RWPE2 (cell line): ENCODE results near the gene NEUROD2.

Experiments
- ATAC-seq: fragments of 200-7000 bp; cut with Tn5 transposase; 3 replicates; pipeline ENCODE4 v1.9.1; 2021; ENCODE audit warnings: low read depth
- DNase-seq: peaks from one replicate; pipeline ENCODE4 v3.0.0-alpha.2; 2020; ENCODE audit warnings: low spot score
- H3K27ac ChIP-seq: fragments of 450-650 bp; 2 replicates; pipeline ENCODE4 v1.5.1; 2017; ENCODE audit warnings: mild to moderate bottlenecking; ENCODE audit not compliant: poor library complexity, severe bottlenecking
- H3K27me3 ChIP-seq: fragments of 250-450 bp; sonication (Bioruptor Pico); 2 replicates; pipeline ENCODE4 v1.5.1; 2021; ENCODE audit warnings: mild to moderate bottlenecking, moderate library complexity; ENCODE audit not compliant: insufficient read depth, poor library complexity, severe bottlenecking
- H3K36me3 ChIP-seq: fragments of 250-450 bp; sonication (Bioruptor Pico); 2 replicates; pipeline ENCODE4 v1.5.1; 2020; ENCODE audit warnings: low read depth, mild to moderate bottlenecking, moderate library complexity
- H3K4me1 ChIP-seq: fragments of 250-450 bp; sonication (Bioruptor Pico); 2 replicates; pipeline ENCODE4 v1.5.1; 2021; ENCODE audit warnings: mild to moderate bottlenecking, moderate library complexity; ENCODE audit not compliant: insufficient read depth, poor library complexity, severe bottlenecking
- H3K4me3 ChIP-seq: fragments of 250-450 bp; sonication (Bioruptor Pico); 2 replicates; pipeline ENCODE4 v1.5.1; 2021; ENCODE audit warnings: mild to moderate bottlenecking, moderate library complexity; ENCODE audit not compliant: severe bottlenecking
- H3K9me3 ChIP-seq: fragments of 250-450 bp; sonication (Bioruptor Pico); 2 replicates; pipeline ENCODE4 v1.5.1; 2021; ENCODE audit warnings: mild to moderate bottlenecking, moderate library complexity; ENCODE audit not compliant: severe bottlenecking
- CTCF ChIP-seq: fragments of 450-650 bp; IDR thresholded peaks from one replicate; pipeline ENCODE4 v1.5.1; 2017; ENCODE audit warnings: mild to moderate bottlenecking, moderate library complexity; ENCODE audit not compliant: poor library complexity, severe bottlenecking

Gene NEUROD2

DNA sequence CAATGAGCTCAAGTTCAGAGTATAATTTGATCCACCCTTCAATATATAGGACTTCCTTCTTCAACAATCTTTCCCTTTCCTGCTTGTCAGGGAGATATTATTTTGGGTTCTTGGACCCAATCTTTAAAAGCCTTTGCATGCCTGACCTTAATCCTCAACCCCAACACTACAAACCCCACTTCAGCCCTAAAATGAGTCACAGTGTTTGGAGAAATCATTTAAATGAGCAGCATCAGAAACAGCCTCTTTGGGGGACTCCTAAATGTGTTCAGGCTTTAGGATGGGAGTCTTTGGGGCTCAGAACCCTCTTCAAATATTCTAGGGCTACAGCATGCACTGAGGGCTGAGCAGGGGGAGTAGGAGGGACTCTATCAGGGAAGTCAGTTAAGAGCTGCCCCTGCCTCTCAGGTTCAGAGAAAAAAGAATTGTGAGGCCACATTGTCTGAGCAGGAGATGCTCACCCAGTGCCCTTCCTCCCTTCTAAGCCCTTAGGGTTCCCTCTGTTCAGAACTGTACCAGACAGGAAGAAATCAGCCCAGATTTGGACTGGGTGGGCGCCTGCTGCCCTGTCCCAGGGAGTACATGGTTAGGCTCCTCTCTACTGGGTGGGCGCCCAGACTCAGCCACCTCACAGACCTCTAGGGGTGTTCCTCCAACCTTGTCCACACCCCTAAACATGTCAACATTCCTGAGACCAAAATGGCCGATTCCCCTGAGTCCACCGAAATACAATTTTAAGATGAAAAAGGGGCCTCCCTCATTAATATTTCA, 5.0 kb downstream of the NEUROD2 start:
- TF ChIP-seq CTCF = no peak
- DNase-seq = no peak
- no peak for ATAC-seq
- Histone ChIP-seq H3K4me3 (no peak overlapping the region), H3K27ac (no peak overlapping the region), H3K9me3 (no peaks in the 10 kb centered on the region), H3K36me3 (no peaks in the 10 kb centered on the region), H3K27me3 (peaks cover 100% of the 10 kb centered on the region), H3K4me1 (peaks cover 7% of the 10 kb centered on the region)

DNA sequence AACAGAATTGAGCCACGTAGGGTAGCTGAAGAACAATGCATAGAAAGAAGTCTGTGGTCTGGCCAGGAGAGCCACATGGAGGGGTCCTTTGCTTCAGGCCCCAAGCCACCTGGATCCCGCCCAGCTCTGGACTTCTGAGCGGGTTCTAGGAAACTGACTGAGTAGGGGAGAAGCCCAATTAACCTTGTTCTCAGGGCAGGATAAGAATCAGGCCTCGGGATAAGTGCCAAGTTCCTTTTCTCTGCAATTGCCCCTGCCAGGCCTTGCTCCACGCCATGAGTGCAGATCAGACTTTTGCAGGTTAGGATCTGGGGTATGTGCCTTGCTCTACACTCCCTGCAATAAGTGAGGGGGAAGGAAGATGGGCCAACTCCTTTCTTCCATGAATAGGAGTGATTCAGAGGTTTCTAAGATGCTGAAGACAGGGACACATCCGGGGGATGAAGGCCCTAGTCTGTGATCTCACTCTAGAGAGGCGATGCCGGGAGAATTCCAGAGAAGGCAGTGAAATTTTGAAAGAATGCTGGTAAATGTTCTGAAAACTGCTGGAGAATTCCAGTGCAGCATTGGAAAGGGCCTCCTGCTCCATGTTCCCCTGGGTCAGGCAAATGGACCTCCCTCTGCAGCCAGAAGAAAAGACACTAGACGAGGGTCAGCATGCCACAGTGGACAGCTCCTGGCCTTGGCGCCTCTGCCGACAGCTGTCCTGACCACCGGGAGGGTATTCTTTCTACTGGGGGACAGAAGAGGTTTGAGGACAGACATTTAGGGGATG, 5.8 kb downstream of the NEUROD2 start:
- H3K4me1 ChIP-seq = peaks cover 7% of the 10 kb centered on the region
- ATAC-seq (no peak), DNase-seq (no peak)
- TF ChIP-seq CTCF = no peak
- no peak overlapping the region for H3K4me3 ChIP-seq
- no peak overlapping the region for H3K27ac ChIP-seq
- H3K36me3 ChIP-seq = no peaks in the 10 kb centered on the region
- H3K9me3 ChIP-seq = no peaks in the 10 kb centered on the region
- peaks cover 100% of the 10 kb centered on the region for H3K27me3 ChIP-seq

GRCh38 chr17:39600997-39601597, 6.6 kb downstream of the NEUROD2 start:
- Histone ChIP-seq H3K4me3 (no peak overlapping the region), H3K9me3 (no peaks in the 10 kb centered on the region), H3K27ac (no peak overlapping the region), H3K36me3 (no peaks in the 10 kb centered on the region), H3K27me3 (peaks cover 100% of the 10 kb centered on the region), H3K4me1 (peaks cover 7% of the 10 kb centered on the region)
- TF ChIP-seq CTCF = no peak
- ATAC-seq (no peak), DNase-seq (no peak)

- peaks cover 7% of the 10 kb centered on the region for H3K4me1 ChIP-seq
- no peak overlapping the region for H3K27ac ChIP-seq
- H3K36me3 ChIP-seq = no peaks in the 10 kb centered on the region
- no peak for TF ChIP-seq CTCF
- DNase-seq = no peak
- no peaks in the 10 kb centered on the region for H3K9me3 ChIP-seq
- peaks cover 100% of the 10 kb centered on the region for H3K27me3 ChIP-seq
- ATAC-seq = no peak
- no peak overlapping the region for H3K4me3 ChIP-seq
These were observed 7.3 kb downstream of the NEUROD2 start for GRCh38 chr17:39600288-39600996.
